Measurements from ENCODE around the gene IKZF3.

DNA sequence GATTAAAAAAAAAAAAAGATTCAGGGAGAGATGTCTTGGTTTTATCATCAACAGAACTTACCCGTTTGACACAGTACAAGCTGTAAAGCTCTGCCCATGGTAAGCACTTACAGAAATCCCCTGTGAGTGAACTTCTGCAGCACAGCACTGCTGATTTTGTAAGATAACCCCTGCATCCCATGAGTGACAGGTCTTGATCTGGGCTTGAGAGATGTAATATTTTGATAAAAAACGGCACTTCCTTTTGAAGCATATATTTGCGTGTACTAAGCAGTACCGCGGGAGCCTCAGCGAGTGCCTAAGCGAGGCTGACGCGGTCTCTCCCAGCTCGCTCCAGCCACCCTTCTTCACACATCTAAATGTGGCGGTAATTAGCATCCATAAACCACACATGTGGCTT lies 50.5 kb downstream of the IKZF3 start:
- TF ChIP-seq, protein P1, sequence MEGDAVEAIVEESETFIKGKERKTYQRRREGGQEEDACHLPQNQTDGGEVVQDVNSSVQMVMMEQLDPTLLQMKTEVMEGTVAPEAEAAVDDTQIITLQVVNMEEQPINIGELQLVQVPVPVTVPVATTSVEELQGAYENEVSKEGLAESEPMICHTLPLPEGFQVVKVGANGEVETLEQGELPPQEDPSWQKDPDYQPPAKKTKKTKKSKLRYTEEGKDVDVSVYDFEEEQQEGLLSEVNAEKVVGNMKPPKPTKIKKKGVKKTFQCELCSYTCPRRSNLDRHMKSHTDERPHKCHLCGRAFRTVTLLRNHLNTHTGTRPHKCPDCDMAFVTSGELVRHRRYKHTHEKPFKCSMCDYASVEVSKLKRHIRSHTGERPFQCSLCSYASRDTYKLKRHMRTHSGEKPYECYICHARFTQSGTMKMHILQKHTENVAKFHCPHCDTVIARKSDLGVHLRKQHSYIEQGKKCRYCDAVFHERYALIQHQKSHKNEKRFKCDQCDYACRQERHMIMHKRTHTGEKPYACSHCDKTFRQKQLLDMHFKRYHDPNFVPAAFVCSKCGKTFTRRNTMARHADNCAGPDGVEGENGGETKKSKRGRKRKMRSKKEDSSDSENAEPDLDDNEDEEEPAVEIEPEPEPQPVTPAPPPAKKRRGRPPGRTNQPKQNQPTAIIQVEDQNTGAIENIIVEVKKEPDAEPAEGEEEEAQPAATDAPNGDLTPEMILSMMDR (conservative IDR thresholded peaks at IDR 0.05 in 1 of 2, IDR thresholded peaks at IDR 0.05 in 1 of 2; ENCODE audit: extremely low read depth in 1 of 2, insufficient read depth in 1 of 2, low read depth in 1 of 2, low read length in 2 of 2) = no peak
- no peak for TF ChIP-seq EZH2 (IDR thresholded peaks at IDR 0.05; ENCODE audit: borderline replicate concordance, low read length)
